Stomach (tissue), 9 donors: ENCODE measurements around the gene PKD1L1. TPM values are rescaled to one million over a fixed set of nuclear protein-coding genes. Genes with fewer than 3 reads are reported as not detected.

Source experiments
- DNase-seq, 2 donors: peaks; one replicate each; pipeline versions ENCODE4 v3.0.0 to v3.0.0-alpha.2; 2013 to 2019
- H3K27ac ChIP-seq, 5 donors: fragments of 200-600 bp in 4 of 5; sonication (generic) in 4 of 5; one replicate each; pipeline ENCODE4 v1.5.1; 2013 to 2019; ENCODE audit warnings: mild to moderate bottlenecking in 1 of 5, moderate library complexity in 1 of 5
- H3K27me3 ChIP-seq, 3 donors: fragments of 200-600 bp; sonication (generic); one replicate each; pipeline ENCODE4 v1.5.1; 2017 to 2019; ENCODE audit warnings: mixed run types in 1 of 3
- H3K36me3 ChIP-seq, 4 donors: fragments of 200-600 bp; sonication (generic); 1 replicate in 3 of 4; 2 replicates in 1 of 4; pipeline ENCODE4 v1.5.1; 2016 to 2019
- H3K4me1 ChIP-seq, 4 donors: fragments of 200-600 bp; sonication (generic); one replicate each; pipeline ENCODE4 v1.5.1; 2016 to 2019
- H3K4me3 ChIP-seq, 4 donors: fragments of 200-600 bp; sonication (generic) in 3 of 4; one replicate each; pipeline ENCODE4 v1.5.1; 2016 to 2019; ENCODE audit warnings: mild to moderate bottlenecking in 1 of 4
- H3K9me3 ChIP-seq, 4 donors: fragments of 200-600 bp; sonication (generic); one replicate each; pipeline ENCODE4 v1.5.1; 2016 to 2019
- CTCF ChIP-seq, 7 experiments: fragments of 450-650 bp in 4 of 7; fragments of 200-600 bp in 3 of 7; sonication (generic) in 3 of 7; IDR thresholded peaks; one replicate each; pipeline ENCODE4 v1.5.1; 2016 to 2019; ENCODE audit warnings: antibody characterized with exemption in 7 of 7, control low read depth in 2 of 7, mild to moderate bottlenecking in 1 of 7
- EP300 ChIP-seq: sonication (generic); formaldehyde crosslinking; IDR thresholded peaks from one replicate; pipeline ENCODE4 v1.6.1; 2017; ENCODE audit warnings: antibody characterized with exemption
- POLR2A ChIP-seq, 4 donors: fragments of 450-650 bp; IDR thresholded peaks; one replicate each; pipeline ENCODE4 v1.6.1; 2016; ENCODE audit warnings: antibody characterized with exemption in 4 of 4, control low read depth in 2 of 4, mild to moderate bottlenecking in 1 of 4, moderate library complexity in 1 of 4
- POLR2AphosphoS5 ChIP-seq, 3 donors: sonication (generic); formaldehyde crosslinking; IDR thresholded peaks; one replicate each; pipeline ENCODE4 v1.6.1; 2016; ENCODE audit warnings: antibody characterized with exemption in 3 of 3
- WGBS, 5 donors: extraction: QIAGEN DNeasy Blood & Tissue Kit in 3 of 5; methylation state at CpG; one replicate each; pipeline versions ENCODE4 v1.1.5 to v1.1.7; 2013 to 2018; 5-methylcytosine and 5-hydroxymethylcytosine counted together
- intact Hi-C: fragments of 100-400 bp; cut with DNase I; formaldehyde crosslinking; loops from one replicate; pipeline ENCODE4 v1.15.1; 2023; ENCODE audit warnings: low total_unique reads
- polyA plus RNA-seq, 3 donors: library from polyadenylated mRNA; stranded (reverse); fragments of 200-250 nt; gene quantifications; one replicate each; pipeline ENCODE4 v1.2.3, GENCODE V29; 2013
- total RNA-seq, 5 donors: library from RNA; depleted of rRNA; stranded (reverse); fragments of >200 nt; gene quantifications; one replicate each; pipeline versions ENCODE4 v1.1.0 to v1.2.3, GENCODE V29; 2014 to 2016
- donor health status: healthy with polysubstance abuse.
- donor health status: Bipolar disorder and iron deficiency.
- donor health status: healthy.

PKD1L1 gene
- total and polyA plus RNA-seq, 8 donors = under 0.01 to 1.2 (median 0.10) TPM; not detected in 2

GRCh38 chr7:47808321-47808720, 139.9 kb downstream of the PKD1L1 start:
- Histone ChIP-seq H3K4me3 (no peak overlapping the region), H3K27ac (no peak overlapping the region), H3K27me3 (no peaks in the 10 kb centered on the region), H3K9me3 (no peaks in the 10 kb centered on the region), H3K4me1 (peaks cover 0 to 16% (median 11%) of the 10 kb centered on the region in 4 donors), H3K36me3 (no peaks in the 10 kb centered on the region)
- WGBS, 5 donors = 89 to 96% (median 95%) methylated on average over 7 of the region's 7 CpGs
- intact Hi-C loops = loop anchor here (10.0 kb wide), 1 partner anchor 384 kb away; no protein-coding TSS in a partner anchor
- no peak for DNase-seq
- TF ChIP-seq CTCF (IDR thresholded peaks at IDR 0.05) (no peak), EP300 (no peak), POLR2AphosphoS5 (IDR thresholded peaks at IDR 0.05) (no peak), POLR2A (IDR thresholded peaks at IDR 0.05) (no peak)

GRCh38 chr7:47807756-47808155, 140.5 kb downstream of the PKD1L1 start:
- H3K27ac ChIP-seq = peak overlapping the region in 1 of 5 donors; percentile 9

GRCh38 chr7:47807126-47807525, 141.1 kb downstream of the PKD1L1 start:
- DNase-seq = no peak
- TF ChIP-seq POLR2A (IDR thresholded peaks at IDR 0.05) (no peak), EP300 (no peak), POLR2AphosphoS5 (IDR thresholded peaks at IDR 0.05) (no peak), CTCF (IDR thresholded peaks at IDR 0.05) (no peak)
- Histone ChIP-seq H3K4me1 (peaks cover 0 to 16% (median 11%) of the 10 kb centered on the region in 4 donors), H3K36me3 (no peaks in the 10 kb centered on the region), H3K27ac (peak overlapping the region in 1 of 5 donors; percentile 9), H3K9me3 (no peaks in the 10 kb centered on the region), H3K4me3 (no peak overlapping the region), H3K27me3 (no peaks in the 10 kb centered on the region)
- 57 to 76% (median 72%) methylated on average over 3 of the region's 3 CpGs for WGBS, 5 donors
- intact Hi-C loops = loop anchor here (10.0 kb wide), 1 partner anchor 382 kb away; no protein-coding TSS in a partner anchor

More at GRCh38 chr7:47807756-47808155, 140.5 kb downstream of the PKD1L1 start:
- H3K4me3 ChIP-seq = no peak overlapping the region
- no peaks in the 10 kb centered on the region for H3K27me3 ChIP-seq
- DNase-seq = no peak
- intact Hi-C loops = loop anchor here (10.0 kb wide), 1 partner anchor 383 kb away; no protein-coding TSS in a partner anchor
- peaks cover 0 to 16% (median 11%) of the 10 kb centered on the region in 4 donors for H3K4me1 ChIP-seq
- TF ChIP-seq EP300 = no peak
- no peak for TF ChIP-seq POLR2AphosphoS5 (IDR thresholded peaks at IDR 0.05)
- TF ChIP-seq POLR2A (IDR thresholded peaks at IDR 0.05) = no peak
- TF ChIP-seq CTCF (IDR thresholded peaks at IDR 0.05) = no peak
- H3K9me3 ChIP-seq = no peaks in the 10 kb centered on the region
- H3K36me3 ChIP-seq = no peaks in the 10 kb centered on the region
- 77 to 94% (median 82%) methylated on average over 5 of the region's 5 CpGs for WGBS, 5 donors

- Histone ChIP-seq H3K4me3 (no peak overlapping the region), H3K27ac (peak overlapping the region in 1 of 5 donors; percentile 9), H3K9me3 (no peaks in the 10 kb centered on the region), H3K4me1 (peaks cover 0 to 16% (median 11%) of the 10 kb centered on the region in 4 donors), H3K36me3 (no peaks in the 10 kb centered on the region), H3K27me3 (no peaks in the 10 kb centered on the region)
- 43 to 61% (median 57%) methylated on average over 6 to 7 of the region's 7 CpGs for WGBS, 5 donors
- TF ChIP-seq EP300 (no peak), CTCF (IDR thresholded peaks at IDR 0.05) (no peak), POLR2A (IDR thresholded peaks at IDR 0.05) (no peak), POLR2AphosphoS5 (IDR thresholded peaks at IDR 0.05) (no peak)
- no peak for DNase-seq
- intact Hi-C loops = loop anchor here (10.0 kb wide), 1 partner anchor 382 kb away; no protein-coding TSS in a partner anchor
These were observed 141.6 kb downstream of the PKD1L1 start for GRCh38 chr7:47806701-47807103.
